Measurements from ENCODE around the gene RNF31. TPM values are rescaled to one million over a fixed set of nuclear protein-coding genes. Genes with fewer than 3 reads are reported as not detected.

The RNF31 gene
- total RNA-seq, 1 experiment from 2014 or later: 75.0 TPM

DNA sequence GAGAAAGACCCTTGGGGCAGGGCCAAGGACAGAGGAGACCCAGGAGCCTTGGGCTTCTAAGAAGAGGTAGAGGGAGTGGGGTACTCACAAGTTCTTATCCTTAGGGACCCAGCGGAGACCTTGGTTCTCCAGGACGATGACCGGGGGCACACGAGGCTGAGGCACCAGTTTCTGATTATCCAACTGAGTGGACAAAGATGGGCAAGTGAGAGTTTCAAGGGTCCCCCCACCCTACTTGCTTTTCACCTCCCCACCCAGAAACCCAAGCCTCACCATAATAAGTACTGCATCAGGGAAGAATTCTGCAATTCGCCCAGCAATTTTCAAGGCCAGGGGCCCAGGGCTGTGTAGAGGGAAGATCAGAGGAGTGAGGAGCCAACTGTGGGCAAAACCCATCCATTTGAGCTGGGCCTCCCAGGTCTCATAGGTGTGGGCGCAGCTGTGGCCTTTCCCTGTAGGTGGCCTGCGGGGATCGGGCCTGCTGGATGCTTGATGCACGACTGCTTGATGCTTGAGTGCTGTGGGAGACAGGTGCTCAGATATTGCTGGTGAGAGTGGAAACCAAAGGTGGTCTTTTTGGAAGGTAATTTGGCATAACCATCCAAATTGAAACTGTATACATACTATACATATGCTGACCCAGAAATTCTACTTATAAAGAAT is 7.9 kb upstream of the RNF31 start:
- Histone ChIP-seq H3K4me3 (ENCODE audit: insufficient read depth, low read depth, low read length) (no peak overlapping the region), H3K27me3 (ENCODE audit: control insufficient read depth, insufficient read depth, low read length) (peaks cover 2% of the 10 kb centered on the region; the same call in 1 of the 2 replicates), H3K36me3 (replicated peaks; ENCODE audit: control insufficient read depth, insufficient read depth, low read length) (peaks cover 21% of the 10 kb centered on the region)
- DNase-seq: no peak

DNA sequence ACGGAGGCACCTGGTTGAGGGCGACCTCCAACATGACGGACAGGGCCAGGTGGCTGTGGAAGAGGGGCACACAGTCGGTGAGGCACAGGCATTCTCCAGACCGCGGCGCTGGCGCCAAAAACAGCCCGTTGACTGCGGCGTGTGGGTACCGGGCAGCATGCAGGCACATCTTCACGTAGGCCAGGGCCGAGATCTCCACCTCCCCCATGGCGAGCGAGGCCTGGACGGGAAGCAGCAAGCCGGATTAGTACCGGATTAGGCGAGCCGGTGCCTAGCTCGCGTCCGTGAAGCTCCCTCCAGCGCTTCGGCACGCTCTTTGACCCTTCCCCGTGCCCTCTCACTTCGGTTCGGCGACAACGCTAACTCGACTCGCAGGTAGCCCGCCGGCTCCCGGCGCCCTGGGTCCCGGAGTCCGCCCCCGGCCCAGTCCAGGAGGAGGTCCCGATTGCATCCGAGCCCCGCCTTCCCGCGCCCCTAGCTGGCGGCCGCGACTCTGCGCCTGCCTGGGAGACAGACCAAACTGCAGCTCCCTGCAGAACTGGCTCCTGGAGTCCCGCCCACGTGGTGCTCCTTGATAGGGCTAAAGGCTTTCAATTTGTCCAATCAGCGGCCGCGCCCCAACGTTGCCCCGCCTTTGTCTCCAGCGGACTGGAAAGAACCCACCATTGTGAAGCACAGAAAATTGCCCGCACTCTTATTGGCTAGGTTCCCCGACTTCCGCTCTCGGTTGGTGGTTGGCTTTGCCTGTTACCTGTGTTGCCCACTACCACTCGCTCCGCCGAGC is 6.0 kb upstream of the RNF31 start, which contains the start of gene EMC9:
Gene EMC9, minus strand, starts transcription at position 495 of the 784 bp plus-strand sequence. Its CDS starts 287 bp downstream, at position 208.
- peaks cover 2% of the 10 kb centered on the region; the same call in 1 of the 2 replicates for H3K27me3 ChIP-seq (ENCODE audit: control insufficient read depth, insufficient read depth, low read length)
- peak within 1 kb of the TSS; percentile 85 for H3K4me3 ChIP-seq (ENCODE audit: insufficient read depth, low read depth, low read length)
- peak; percentile 99 for DNase-seq
- H3K36me3 ChIP-seq (replicated peaks; ENCODE audit: control insufficient read depth, insufficient read depth, low read length): peaks cover 26% of the 10 kb centered on the region

DNA sequence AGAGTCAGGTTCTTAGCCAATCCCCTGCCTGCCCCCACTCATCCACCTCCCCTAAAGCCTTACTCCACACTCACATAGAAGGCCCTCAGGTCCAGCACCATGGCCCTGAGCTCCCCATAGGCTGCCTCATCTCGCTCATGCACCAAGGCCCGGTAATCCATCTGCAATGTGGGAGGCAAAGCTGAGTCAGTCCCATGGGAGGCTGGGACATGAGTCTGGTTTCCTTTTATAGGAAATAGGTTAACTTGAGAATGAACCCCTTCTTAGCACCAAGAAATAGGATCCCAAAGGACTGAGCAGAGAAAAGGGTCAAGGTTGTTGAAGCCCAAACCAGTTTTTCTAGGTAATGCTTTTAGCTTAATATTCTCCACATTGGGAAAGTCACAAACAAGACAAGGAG is 3.8 kb upstream of the RNF31 start:
- DNase-seq: no peak
- H3K27me3 ChIP-seq (ENCODE audit: control insufficient read depth, insufficient read depth, low read length): no peaks in the 10 kb centered on the region
- no peak overlapping the region for H3K4me3 ChIP-seq (ENCODE audit: insufficient read depth, low read depth, low read length)
- peaks cover 20% of the 10 kb centered on the region for H3K36me3 ChIP-seq (replicated peaks; ENCODE audit: control insufficient read depth, insufficient read depth, low read length)

DNA sequence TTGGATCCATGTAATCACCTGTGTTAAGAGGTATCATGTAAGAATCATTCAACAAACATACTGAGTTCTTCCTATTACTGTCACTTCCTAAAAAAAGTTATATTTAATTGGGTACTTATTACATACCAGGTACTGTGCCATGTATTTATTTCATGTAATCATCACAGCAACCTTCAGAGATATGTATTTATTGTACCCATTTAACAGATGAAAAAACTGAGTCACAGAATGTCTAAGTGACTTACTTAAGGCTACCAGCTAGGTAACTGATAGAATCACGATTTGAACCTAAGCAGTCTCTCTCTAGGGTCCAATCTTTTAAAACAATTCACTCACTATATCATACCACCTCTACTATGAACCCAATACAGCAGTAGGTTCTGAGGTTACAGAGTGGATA is 2.8 kb upstream of the RNF31 start:
- DNase-seq: no peak
- H3K36me3 ChIP-seq (replicated peaks; ENCODE audit: control insufficient read depth, insufficient read depth, low read length): peaks cover 17% of the 10 kb centered on the region
- no peaks in the 10 kb centered on the region for H3K27me3 ChIP-seq (ENCODE audit: control insufficient read depth, insufficient read depth, low read length)
- H3K4me3 ChIP-seq (ENCODE audit: insufficient read depth, low read depth, low read length): no peak overlapping the region

DNA sequence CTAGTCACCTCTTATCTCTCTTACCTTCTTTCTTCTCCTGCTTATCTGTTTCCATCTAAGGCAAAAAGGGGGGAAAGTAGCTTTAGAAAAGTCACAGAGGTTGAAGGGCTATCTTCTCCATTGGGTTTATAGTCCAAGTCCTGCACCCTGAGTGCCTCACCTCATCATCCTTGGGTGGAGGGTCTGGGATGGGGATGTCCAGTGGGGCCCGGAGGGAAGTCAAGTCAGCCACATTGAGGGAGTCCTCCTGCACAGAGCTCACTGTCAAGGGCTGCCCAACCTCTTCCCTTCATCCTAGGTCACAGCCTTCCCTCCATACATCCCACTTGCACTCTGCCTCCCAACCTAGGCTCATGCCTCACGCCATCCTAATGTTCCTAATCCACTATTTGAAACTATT is 2.1 kb upstream of the RNF31 start:
- DNase-seq: no peak
- Histone ChIP-seq H3K36me3 (replicated peaks; ENCODE audit: control insufficient read depth, insufficient read depth, low read length) (peaks cover 19% of the 10 kb centered on the region), H3K4me3 (ENCODE audit: insufficient read depth, low read depth, low read length) (no peak overlapping the region), H3K27me3 (ENCODE audit: control insufficient read depth, insufficient read depth, low read length) (no peaks in the 10 kb centered on the region)

DNA sequence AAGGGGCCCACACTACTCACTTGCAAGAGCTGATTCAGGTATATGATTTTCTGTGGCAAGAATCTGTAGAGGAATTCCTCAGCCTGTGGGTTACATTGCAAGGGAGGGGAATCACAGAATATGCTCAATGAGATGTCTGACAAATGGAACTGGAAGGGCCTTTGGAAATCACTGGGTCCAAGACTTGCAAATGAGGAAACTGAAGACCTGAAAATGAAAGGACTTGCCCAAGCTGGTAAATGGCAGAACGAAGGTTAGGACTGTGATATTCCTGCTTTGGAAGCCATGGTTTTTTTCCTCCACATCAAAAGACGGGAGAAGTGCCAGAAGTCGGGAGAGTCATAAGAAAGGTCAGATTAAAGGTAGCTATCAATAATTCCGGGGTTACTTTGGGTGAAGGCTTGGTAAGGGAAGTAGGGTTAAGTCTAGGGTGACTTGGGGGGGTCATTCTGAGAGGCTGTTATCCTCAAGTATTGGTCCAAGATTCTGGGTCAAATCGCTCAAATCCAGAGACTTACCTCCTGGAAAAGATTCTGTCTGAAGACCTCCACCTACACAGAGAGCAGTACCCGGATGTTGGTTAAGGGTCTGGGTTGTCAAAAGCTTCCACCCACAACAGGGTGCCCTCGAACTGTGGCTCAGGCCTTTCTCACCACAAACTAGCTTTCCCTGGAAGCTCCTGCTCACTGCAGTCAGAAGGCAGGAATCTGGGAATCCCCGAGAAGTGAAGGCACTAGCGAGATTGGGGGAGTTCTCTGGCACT is 1.4 kb upstream of the RNF31 start:
- DNase-seq: no peak
- H3K36me3 ChIP-seq (replicated peaks; ENCODE audit: control insufficient read depth, insufficient read depth, low read length): peaks cover 23% of the 10 kb centered on the region

DNA sequence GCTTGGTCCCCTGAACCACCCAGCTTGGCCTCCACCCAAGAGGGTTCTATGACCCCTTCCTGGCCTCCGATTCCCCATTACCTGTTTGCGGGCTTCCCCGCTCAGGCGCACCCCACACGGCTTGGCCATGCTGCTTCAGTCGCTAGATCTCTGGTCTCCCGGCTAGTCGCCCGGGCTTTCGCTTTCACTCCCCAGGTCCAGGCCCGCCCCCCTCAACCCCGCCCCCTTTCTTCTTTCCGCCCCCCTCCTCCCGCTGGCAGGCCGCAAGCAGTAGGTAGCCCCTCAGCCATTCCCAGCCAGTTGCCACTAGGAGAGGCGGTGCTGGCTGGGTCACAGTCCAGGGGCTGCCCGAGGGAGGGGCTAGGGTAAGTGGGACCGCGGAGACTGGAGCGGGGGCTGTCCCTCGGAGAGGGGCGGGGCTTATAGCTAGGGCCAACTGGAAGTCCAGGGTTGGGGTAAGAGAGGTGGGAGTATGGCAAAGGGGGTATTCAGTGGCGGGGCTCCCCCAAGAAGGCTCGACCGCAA is 783 bp upstream of the RNF31 start, which contains the start of gene PSME2:
Gene PSME2, minus strand, starts transcription at position 158 of the 525 bp plus-strand sequence. Its CDS starts 29 bp downstream, at position 129.
- H3K27me3 ChIP-seq (ENCODE audit: control insufficient read depth, insufficient read depth, low read length): no peaks in the 10 kb centered on the region
- peaks cover 29% of the 10 kb centered on the region for H3K36me3 ChIP-seq (replicated peaks; ENCODE audit: control insufficient read depth, insufficient read depth, low read length)
- H3K4me3 ChIP-seq (ENCODE audit: insufficient read depth, low read depth, low read length): peak within 1 kb of the TSS; percentile 84
- peak; percentile 99 for DNase-seq

More for the DNA sequence above, 1.4 kb upstream of the RNF31 start:
- H3K4me3 ChIP-seq (ENCODE audit: insufficient read depth, low read depth, low read length): peak overlapping the region; percentile 69
- no peaks in the 10 kb centered on the region for H3K27me3 ChIP-seq (ENCODE audit: control insufficient read depth, insufficient read depth, low read length)

DNA sequence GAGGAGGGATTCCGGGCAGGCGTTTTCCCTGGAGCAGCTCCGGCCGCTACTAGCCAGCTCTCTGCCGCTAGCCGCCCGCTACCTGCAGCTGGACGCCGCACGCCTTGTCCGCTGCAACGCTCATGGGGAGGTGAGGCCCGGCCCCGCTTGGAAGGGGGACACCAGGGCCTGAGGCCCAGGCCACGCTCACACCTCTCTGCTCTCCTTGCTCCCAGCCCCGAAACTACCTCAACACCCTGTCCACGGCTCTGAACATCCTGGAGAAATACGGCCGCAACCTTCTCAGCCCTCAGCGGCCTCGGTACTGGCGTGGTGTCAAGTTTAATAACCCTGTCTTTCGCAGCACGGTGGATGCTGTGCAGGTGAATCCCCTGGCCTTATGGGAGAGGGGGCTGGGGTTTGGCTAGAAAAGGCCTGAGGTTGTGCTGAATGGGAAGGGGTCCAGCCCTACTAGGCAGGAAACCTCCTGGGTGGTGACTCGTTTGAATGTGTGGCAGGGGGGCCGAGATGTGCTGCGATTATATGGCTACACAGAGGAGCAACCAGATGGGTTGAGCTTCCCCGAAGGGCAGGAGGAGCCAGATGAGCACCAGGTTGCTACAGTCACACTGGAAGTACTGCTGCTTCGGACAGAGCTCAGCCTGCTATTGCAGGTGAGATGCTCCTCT is 597 bp downstream of the RNF31 start:
- no peak for DNase-seq
- Histone ChIP-seq H3K4me3 (ENCODE audit: insufficient read depth, low read depth, low read length) (peak overlapping the region; percentile 84), H3K27me3 (ENCODE audit: control insufficient read depth, insufficient read depth, low read length) (no peaks in the 10 kb centered on the region), H3K36me3 (replicated peaks; ENCODE audit: control insufficient read depth, insufficient read depth, low read length) (peaks cover 35% of the 10 kb centered on the region)

DNA sequence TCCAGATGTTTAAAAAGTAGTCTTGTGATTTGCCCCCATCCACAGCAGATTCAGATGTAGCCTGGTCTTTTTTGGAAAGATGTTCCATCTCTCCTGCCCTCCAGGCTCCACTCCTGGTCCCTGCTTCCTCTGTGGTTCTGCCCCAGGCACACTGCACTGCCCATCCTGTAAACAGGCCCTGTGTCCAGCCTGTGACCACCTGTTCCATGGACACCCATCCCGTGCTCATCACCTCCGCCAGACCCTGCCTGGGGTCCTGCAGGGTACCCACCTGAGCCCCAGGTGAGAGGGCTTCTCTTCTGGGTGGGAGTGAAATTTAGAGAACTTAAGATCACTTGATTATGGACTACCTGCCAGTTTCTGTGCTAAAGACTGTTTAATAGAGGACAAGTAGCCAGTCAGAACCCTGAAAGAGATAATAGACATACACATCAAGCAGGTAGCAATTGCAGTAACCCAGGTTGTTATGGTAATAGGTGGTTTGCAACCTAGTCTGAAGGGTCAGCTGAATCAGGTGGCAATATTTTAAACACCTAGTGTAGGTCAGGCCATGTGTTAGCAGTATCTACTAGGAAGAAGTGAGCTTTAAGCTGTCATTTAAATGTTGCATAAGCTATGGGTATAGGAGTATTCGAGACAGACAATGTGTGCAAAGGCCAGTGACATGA is 2.1 kb downstream of the RNF31 start:
- Histone ChIP-seq H3K4me3 (ENCODE audit: insufficient read depth, low read depth, low read length) (no peak overlapping the region), H3K36me3 (replicated peaks; ENCODE audit: control insufficient read depth, insufficient read depth, low read length) (peaks cover 34% of the 10 kb centered on the region)

DNA sequence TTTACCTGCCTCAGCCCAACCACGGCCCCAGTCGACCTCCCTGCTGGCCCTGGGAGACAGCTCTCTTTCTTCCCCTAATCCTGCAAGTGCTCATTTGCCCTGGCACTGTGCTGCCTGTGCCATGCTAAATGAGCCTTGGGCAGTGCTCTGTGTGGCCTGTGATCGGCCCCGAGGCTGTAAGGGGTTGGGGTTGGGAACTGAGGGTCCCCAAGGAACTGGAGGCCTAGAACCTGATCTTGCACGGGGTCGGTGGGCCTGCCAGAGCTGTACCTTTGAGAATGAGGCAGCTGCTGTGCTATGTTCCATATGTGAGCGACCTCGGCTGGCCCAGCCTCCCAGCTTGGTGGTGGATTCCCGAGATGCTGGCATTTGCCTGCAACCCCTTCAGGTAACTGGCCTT is 2.8 kb downstream of the RNF31 start:
- Histone ChIP-seq H3K36me3 (replicated peaks; ENCODE audit: control insufficient read depth, insufficient read depth, low read length) (peaks cover 36% of the 10 kb centered on the region), H3K27me3 (ENCODE audit: control insufficient read depth, insufficient read depth, low read length) (no peaks in the 10 kb centered on the region), H3K4me3 (ENCODE audit: insufficient read depth, low read depth, low read length) (no peak overlapping the region)
- DNase-seq: no peak

More for the DNA sequence above, 2.1 kb downstream of the RNF31 start:
- no peak for DNase-seq
- H3K27me3 ChIP-seq (ENCODE audit: control insufficient read depth, insufficient read depth, low read length): no peaks in the 10 kb centered on the region

DNA sequence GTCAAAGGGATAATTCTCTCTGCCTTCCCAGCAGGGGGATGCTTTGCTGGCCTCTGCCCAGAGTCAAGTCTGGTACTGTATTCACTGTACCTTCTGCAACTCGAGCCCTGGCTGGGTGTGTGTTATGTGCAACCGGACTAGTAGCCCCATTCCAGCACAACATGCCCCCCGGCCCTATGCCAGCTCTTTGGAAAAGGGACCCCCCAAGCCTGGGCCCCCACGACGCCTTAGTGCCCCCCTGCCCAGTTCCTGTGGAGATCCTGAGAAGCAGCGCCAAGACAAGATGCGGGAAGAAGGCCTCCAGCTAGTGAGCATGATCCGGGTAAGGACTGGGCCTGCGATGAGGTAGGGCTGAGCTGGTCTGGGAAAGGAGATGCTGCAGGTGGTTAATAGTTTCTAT is 3.3 kb downstream of the RNF31 start:
- H3K4me3 ChIP-seq (ENCODE audit: insufficient read depth, low read depth, low read length): no peak overlapping the region
- H3K36me3 ChIP-seq (replicated peaks; ENCODE audit: control insufficient read depth, insufficient read depth, low read length): peaks cover 40% of the 10 kb centered on the region
- DNase-seq: no peak
- H3K27me3 ChIP-seq (ENCODE audit: control insufficient read depth, insufficient read depth, low read length): no peaks in the 10 kb centered on the region

DNA sequence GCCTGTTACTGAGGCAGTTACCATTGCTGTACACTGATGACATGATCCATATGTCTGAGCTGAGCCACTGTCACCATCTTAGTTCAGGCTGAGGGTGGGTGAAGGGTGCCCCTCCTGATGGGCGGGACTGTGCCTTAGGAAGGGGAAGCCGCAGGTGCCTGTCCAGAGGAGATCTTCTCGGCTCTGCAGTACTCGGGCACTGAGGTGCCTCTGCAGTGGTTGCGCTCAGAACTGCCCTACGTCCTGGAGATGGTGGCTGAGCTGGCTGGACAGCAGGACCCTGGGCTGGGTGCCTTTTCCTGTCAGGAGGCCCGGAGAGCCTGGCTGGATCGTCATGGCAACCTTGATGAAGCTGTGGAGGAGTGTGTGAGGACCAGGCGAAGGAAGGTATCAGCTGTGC is 3.7 kb downstream of the RNF31 start:
- no peak for DNase-seq
- Histone ChIP-seq H3K27me3 (ENCODE audit: control insufficient read depth, insufficient read depth, low read length) (no peaks in the 10 kb centered on the region), H3K4me3 (ENCODE audit: insufficient read depth, low read depth, low read length) (no peak overlapping the region), H3K36me3 (replicated peaks; ENCODE audit: control insufficient read depth, insufficient read depth, low read length) (peaks cover 44% of the 10 kb centered on the region)

DNA sequence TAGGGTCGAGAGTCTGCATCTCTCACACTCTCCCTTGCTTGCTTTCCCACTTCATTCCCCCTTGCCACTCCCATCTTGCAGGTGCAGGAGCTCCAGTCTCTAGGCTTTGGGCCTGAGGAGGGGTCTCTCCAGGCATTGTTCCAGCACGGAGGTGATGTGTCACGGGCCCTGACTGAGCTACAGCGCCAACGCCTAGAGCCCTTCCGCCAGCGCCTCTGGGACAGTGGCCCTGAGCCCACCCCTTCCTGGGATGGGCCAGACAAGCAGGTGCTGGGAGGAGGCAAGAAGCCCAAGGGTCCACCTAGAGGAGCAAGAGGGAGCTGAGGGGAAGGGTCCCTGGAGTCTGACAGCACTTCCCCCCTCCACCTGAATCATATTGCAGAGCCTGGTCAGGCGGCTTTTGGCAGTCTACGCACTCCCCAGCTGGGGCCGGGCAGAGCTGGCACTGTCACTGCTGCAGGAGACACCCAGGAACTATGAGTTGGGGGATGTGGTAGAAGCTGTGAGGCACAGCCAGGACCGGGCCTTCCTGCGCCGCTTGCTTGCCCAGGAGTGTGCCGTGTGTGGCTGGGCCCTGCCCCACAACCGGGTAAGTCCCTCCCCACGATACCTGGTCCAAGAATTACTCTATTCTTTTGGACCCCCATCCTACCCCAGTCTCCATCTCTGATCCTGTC is 4.2 kb downstream of the RNF31 start:
- no peaks in the 10 kb centered on the region for H3K27me3 ChIP-seq (ENCODE audit: control insufficient read depth, insufficient read depth, low read length)
- no peak for DNase-seq
- H3K4me3 ChIP-seq (ENCODE audit: insufficient read depth, low read depth, low read length): no peak overlapping the region
- H3K36me3 ChIP-seq (replicated peaks; ENCODE audit: control insufficient read depth, insufficient read depth, low read length): peaks cover 46% of the 10 kb centered on the region

Measured in H7 (cell line).